WTC11 (cell line): ENCODE results near the gene NDE1. TPM values are rescaled to one million over a fixed set of nuclear protein-coding genes. Genes with fewer than 3 reads are reported as not detected.

Source experiments
- ATAC-seq: fragments of 200-7000 bp; cut with Tn5 transposase; 2 replicates; pipeline ENCODE4 v1.10.0; 2021; ENCODE audit warnings: mild to moderate bottlenecking, moderate library complexity
- CTCF ChIA-PET: fragments of 300-600 bp; sonication (Branson Sonifier 250); formaldehyde crosslinking; loops from one replicate; lab custom pipeline; 2021; ENCODE audit warnings: antibody characterized with exemption; lab: Charles Lee
- POLR2A ChIA-PET: fragments of 350-600 bp; sonication (Branson Sonifier 250); formaldehyde crosslinking; loops from one replicate; lab custom pipeline; 2021; ENCODE audit warnings: antibody characterized with exemption; lab: Charles Lee
- DNase-seq: peaks from one replicate; pipeline ENCODE4 v3.0.0; 2021; ENCODE audit warnings: low spot score
- H3K27ac Mint-ChIP-seq: 2 replicates; pipeline ENCODE4 v1.8.0; 2021; ENCODE audit warnings: mixed read lengths
- H3K27me3 Mint-ChIP-seq: 2 replicates; pipeline ENCODE4 v1.8.0; 2021; ENCODE audit warnings: low read depth, mild to moderate bottlenecking, moderate library complexity, mixed read lengths
- H3K36me3 Mint-ChIP-seq: 2 replicates; pipeline ENCODE4 v1.8.0; 2021; ENCODE audit warnings: mixed read lengths
- H3K4me1 Mint-ChIP-seq: 2 replicates; pipeline ENCODE4 v1.8.0; 2022; ENCODE audit warnings: mixed read lengths
- H3K4me3 Mint-ChIP-seq: 2 replicates; pipeline ENCODE4 v1.8.0; 2021; ENCODE audit warnings: mild to moderate bottlenecking, moderate library complexity, mixed read lengths
- H3K9me3 Mint-ChIP-seq: 2 replicates; pipeline ENCODE4 v1.8.0; 2021; ENCODE audit warnings: mixed read lengths
- ATF1 ChIP-seq: sonication (generic); formaldehyde crosslinking; IDR thresholded peaks from 2 replicates; pipeline ENCODE4 v1.8.1; 2023; ENCODE audit warnings: mild to moderate bottlenecking, moderate library complexity, missing genetic modification reagents
- CBFB ChIP-seq: sonication (generic); formaldehyde crosslinking; IDR thresholded peaks from 2 replicates; pipeline ENCODE4 v1.8.1; 2022; ENCODE audit warnings: mild to moderate bottlenecking, low read depth, missing genetic modification reagents
- GABPB1 ChIP-seq: sonication (generic); formaldehyde crosslinking; IDR thresholded peaks from 2 replicates; pipeline ENCODE4 v1.8.1; 2023; ENCODE audit warnings: mild to moderate bottlenecking, missing genetic modification reagents
- GRHL2 ChIP-seq: fragments of 250-450 bp; sonication (Bioruptor Pico); IDR thresholded peaks from 2 replicates; pipeline ENCODE4 v1.8.0; 2022; ENCODE audit warnings: mild to moderate bottlenecking, moderate library complexity; ENCODE audit not compliant: insufficient replicate concordance, severe bottlenecking
- HMGA2 ChIP-seq: fragments of 250-450 bp; sonication (Bioruptor Pico); IDR thresholded peaks from 2 replicates; pipeline ENCODE4 v1.4.0; 2021; ENCODE audit warnings: mild to moderate bottlenecking, moderate library complexity
- MXD4 ChIP-seq: fragments of 250-450 bp; sonication (Bioruptor Pico); IDR thresholded peaks from 2 replicates; pipeline ENCODE4 v1.8.0; 2021; ENCODE audit warnings: mild to moderate bottlenecking, moderate library complexity, borderline replicate concordance
- NFE2L1 ChIP-seq: sonication (generic); formaldehyde crosslinking; IDR thresholded peaks from 2 replicates; pipeline ENCODE4 v1.8.1; 2023; ENCODE audit warnings: missing genetic modification reagents
- NR2C2 ChIP-seq: sonication (generic); formaldehyde crosslinking; IDR thresholded peaks from 2 replicates; pipeline ENCODE4 v1.8.0; 2022; ENCODE audit warnings: mild to moderate bottlenecking, missing genetic modification reagents
- OVOL2 ChIP-seq: fragments of 250-450 bp; sonication (Bioruptor Pico); IDR thresholded peaks from 2 replicates; pipeline ENCODE4 v1.9.0; 2021; ENCODE audit warnings: mild to moderate bottlenecking, borderline replicate concordance
- SMAD3 ChIP-seq: sonication (generic); formaldehyde crosslinking; IDR thresholded peaks from 2 replicates; pipeline ENCODE4 v1.8.0; 2022; ENCODE audit warnings: missing genetic modification reagents, mild to moderate bottlenecking, borderline replicate concordance
- SMAD4 ChIP-seq: sonication (generic); formaldehyde crosslinking; IDR thresholded peaks from 2 replicates; pipeline ENCODE4 v1.8.0; 2022; ENCODE audit warnings: mild to moderate bottlenecking, missing genetic modification reagents
- TEAD1 ChIP-seq: sonication (generic); formaldehyde crosslinking; IDR thresholded peaks from 2 replicates; pipeline ENCODE4 v1.8.0; 2022; ENCODE audit warnings: mild to moderate bottlenecking, missing genetic modification reagents
- TEAD4 ChIP-seq: sonication (generic); formaldehyde crosslinking; IDR thresholded peaks from 2 replicates; pipeline ENCODE4 v1.8.0; 2022; ENCODE audit warnings: mild to moderate bottlenecking, missing genetic modification reagents
- TP53 ChIP-seq: sonication (generic); formaldehyde crosslinking; IDR thresholded peaks from 2 replicates; pipeline ENCODE4 v1.8.1; 2023; ENCODE audit warnings: mild to moderate bottlenecking, missing genetic modification reagents
- ZNF121 ChIP-seq: sonication (generic); formaldehyde crosslinking; IDR thresholded peaks from 2 replicates; pipeline ENCODE4 v1.8.0; 2023; ENCODE audit warnings: missing genetic modification reagents
- ZNF317 ChIP-seq: sonication (generic); formaldehyde crosslinking; IDR thresholded peaks from 2 replicates; pipeline ENCODE4 v1.8.1; 2023; ENCODE audit warnings: low read depth, mild to moderate bottlenecking, moderate library complexity, missing genetic modification reagents, borderline replicate concordance
- total RNA-seq: library from RNA; stranded (reverse); gene quantifications from 3 replicates; pipeline ENCODE4 v1.2.3, GENCODE V29; 2021
- TF ChIP-seq, protein P1 (sequence below): sonication (generic); formaldehyde crosslinking; IDR thresholded peaks from 2 replicates; pipeline ENCODE4 v1.8.0; 2022; ENCODE audit warnings: mild to moderate bottlenecking, missing genetic modification reagents
- TF ChIP-seq, protein P2 (sequence below): sonication (generic); formaldehyde crosslinking; IDR thresholded peaks from 2 replicates; pipeline ENCODE4 v1.8.0; 2023; ENCODE audit warnings: missing genetic modification reagents
- TF ChIP-seq, protein P3 (sequence below): sonication (generic); formaldehyde crosslinking; IDR thresholded peaks from 2 replicates; pipeline ENCODE4 v1.8.0; 2023; ENCODE audit warnings: mild to moderate bottlenecking, missing genetic modification reagents
- TF ChIP-seq, protein P4 (sequence below): sonication (generic); formaldehyde crosslinking; IDR thresholded peaks from 2 replicates; pipeline ENCODE4 v1.8.0; 2022; ENCODE audit warnings: mild to moderate bottlenecking, missing genetic modification reagents
- TF ChIP-seq, protein P5 (sequence below): sonication (generic); formaldehyde crosslinking; IDR thresholded peaks from 2 replicates; pipeline ENCODE4 v1.8.1; 2023; ENCODE audit warnings: mild to moderate bottlenecking, moderate library complexity, missing genetic modification reagents
- TF ChIP-seq, protein P6 (sequence below): fragments of 250-450 bp; sonication (Bioruptor Pico); IDR thresholded peaks from 2 replicates; pipeline ENCODE4 v1.9.0; 2021; ENCODE audit warnings: mild to moderate bottlenecking, borderline replicate concordance

NDE1 gene
- total RNA-seq, 1 experiment from 2014 or later: 39.4 TPM

DNA sequence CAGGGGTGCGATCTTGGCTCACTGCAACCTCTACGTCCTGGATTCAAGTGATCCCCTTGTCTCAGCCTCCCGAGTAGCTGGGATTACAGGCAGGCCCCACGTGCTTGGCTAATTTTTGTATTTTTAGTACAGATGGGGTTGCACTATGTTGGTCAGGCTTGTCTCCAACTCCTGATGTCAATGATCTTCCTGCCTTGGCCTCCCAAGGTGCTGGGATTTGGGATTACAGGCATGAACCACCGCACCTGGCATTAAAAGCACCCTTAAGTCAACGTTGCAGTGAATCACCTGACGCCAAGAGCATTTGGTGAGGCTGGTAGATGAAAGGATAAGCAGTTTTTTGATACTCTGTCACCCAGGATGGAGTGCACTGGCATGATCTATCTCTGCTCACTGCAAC, 59.0 kb downstream of the NDE1 start:
- ChIA-PET POLR2A (interaction anchor here (1.2 kb wide), 1 partner anchor 8 kb away, joined by 3 read pairs; no protein-coding TSS in a partner anchor), CTCF (no interaction called here)
- Mint-ChIP-seq H3K27ac (no peak overlapping the region), H3K9me3 (no peaks in the 10 kb centered on the region), H3K36me3 (no peaks in the 10 kb centered on the region), H3K4me1 (no peaks in the 10 kb centered on the region), H3K27me3 (no peaks in the 10 kb centered on the region), H3K4me3 (no peak overlapping the region)
- no peak for ATAC-seq
- DNase-seq: no peak
- no peak for TF ChIP-seq MXD4 (CRISPR knock-in tag)
- TF ChIP-seq TEAD4 (CRISPR knock-in tag): no peak
- no peak for TF ChIP-seq SMAD4 (CRISPR knock-in tag)
- TF ChIP-seq, protein P1, sequence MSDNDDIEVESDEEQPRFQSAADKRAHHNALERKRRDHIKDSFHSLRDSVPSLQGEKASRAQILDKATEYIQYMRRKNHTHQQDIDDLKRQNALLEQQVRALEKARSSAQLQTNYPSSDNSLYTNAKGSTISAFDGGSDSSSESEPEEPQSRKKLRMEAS: no peak
- no peak for TF ChIP-seq ZNF121 (CRISPR knock-in tag)
- TF ChIP-seq, all 79 proteins: peak for 0

DNA sequence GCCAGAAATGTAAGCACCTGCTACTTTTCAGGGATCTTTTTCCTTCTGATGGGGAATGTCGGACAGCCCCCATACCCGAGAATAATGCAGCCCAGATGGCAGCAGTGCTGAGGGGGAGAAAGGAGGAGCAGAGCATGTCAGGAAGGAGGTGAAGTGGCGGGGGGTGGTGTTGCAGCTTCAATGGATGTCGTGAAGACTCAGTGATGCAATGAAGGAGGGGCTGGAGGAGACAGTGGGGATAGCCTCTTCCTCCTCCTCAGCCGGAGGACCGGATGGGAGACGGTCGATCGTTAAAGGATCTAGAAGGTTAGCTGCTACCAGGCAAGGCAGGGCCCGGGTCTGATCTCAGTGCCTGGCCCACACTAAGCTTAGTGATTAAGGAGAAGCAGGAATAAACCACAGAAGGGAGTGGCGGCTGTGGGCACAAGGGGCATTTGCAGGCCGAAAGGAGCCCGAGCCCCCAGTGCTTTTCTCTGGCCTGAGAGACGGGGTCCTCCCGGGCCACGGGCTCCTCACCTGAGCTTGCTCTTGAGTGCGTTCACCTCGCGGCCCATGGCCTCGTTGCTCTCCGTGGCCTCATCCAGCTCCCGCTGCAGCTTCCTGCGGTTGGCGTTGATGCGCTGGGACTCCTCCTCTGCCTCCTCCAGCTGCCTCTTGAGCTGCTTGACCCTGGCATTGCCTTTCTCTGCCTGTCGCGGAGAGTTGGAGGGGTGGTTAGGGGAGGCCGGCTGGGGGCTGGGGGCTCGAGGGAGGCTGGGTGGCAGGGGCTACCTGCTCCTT, 64.5 kb downstream of the NDE1 start:
- no peaks in the 10 kb centered on the region for H3K27me3 Mint-ChIP-seq
- 0 out of 2 replicates have a peak, but pooled peaks cover 3% of the 10 kb centered on the region for H3K4me1 Mint-ChIP-seq
- ChIA-PET POLR2A (no interaction called here), CTCF (interaction anchor here (0.8 to 1.1 kb wide), 2 partner anchors 13 to 32 kb away, joined by 3 read pairs; no protein-coding TSS in a partner anchor)
- no peak overlapping the region for H3K27ac Mint-ChIP-seq
- DNase-seq: no peak
- TF ChIP-seq HMGA2 (CRISPR knock-in tag): no peak
- no peak for TF ChIP-seq CBFB
- TF ChIP-seq TP53: no peak
- TF ChIP-seq, protein P2, sequence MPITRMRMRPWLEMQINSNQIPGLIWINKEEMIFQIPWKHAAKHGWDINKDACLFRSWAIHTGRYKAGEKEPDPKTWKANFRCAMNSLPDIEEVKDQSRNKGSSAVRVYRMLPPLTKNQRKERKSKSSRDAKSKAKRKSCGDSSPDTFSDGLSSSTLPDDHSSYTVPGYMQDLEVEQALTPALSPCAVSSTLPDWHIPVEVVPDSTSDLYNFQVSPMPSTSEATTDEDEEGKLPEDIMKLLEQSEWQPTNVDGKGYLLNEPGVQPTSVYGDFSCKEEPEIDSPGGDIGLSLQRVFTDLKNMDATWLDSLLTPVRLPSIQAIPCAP (CRISPR knock-in tag): no peak
- TF ChIP-seq, protein P3, sequence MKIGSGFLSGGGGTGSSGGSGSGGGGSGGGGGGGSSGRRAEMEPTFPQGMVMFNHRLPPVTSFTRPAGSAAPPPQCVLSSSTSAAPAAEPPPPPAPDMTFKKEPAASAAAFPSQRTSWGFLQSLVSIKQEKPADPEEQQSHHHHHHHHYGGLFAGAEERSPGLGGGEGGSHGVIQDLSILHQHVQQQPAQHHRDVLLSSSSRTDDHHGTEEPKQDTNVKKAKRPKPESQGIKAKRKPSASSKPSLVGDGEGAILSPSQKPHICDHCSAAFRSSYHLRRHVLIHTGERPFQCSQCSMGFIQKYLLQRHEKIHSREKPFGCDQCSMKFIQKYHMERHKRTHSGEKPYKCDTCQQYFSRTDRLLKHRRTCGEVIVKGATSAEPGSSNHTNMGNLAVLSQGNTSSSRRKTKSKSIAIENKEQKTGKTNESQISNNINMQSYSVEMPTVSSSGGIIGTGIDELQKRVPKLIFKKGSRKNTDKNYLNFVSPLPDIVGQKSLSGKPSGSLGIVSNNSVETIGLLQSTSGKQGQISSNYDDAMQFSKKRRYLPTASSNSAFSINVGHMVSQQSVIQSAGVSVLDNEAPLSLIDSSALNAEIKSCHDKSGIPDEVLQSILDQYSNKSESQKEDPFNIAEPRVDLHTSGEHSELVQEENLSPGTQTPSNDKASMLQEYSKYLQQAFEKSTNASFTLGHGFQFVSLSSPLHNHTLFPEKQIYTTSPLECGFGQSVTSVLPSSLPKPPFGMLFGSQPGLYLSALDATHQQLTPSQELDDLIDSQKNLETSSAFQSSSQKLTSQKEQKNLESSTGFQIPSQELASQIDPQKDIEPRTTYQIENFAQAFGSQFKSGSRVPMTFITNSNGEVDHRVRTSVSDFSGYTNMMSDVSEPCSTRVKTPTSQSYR (CRISPR knock-in tag): no peak
- TF ChIP-seq SMAD3 (CRISPR knock-in tag): no peak
- TF ChIP-seq ZNF121 (CRISPR knock-in tag): no peak
- no peak for TF ChIP-seq NR2C2 (CRISPR knock-in tag)
- TF ChIP-seq ATF1 (CRISPR knock-in tag): no peak
- TF ChIP-seq ZNF317: no peak
- no peak for TF ChIP-seq GRHL2
- TF ChIP-seq, protein P4, sequence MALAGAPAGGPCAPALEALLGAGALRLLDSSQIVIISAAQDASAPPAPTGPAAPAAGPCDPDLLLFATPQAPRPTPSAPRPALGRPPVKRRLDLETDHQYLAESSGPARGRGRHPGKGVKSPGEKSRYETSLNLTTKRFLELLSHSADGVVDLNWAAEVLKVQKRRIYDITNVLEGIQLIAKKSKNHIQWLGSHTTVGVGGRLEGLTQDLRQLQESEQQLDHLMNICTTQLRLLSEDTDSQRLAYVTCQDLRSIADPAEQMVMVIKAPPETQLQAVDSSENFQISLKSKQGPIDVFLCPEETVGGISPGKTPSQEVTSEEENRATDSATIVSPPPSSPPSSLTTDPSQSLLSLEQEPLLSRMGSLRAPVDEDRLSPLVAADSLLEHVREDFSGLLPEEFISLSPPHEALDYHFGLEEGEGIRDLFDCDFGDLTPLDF (CRISPR knock-in tag): no peak
- no peak for TF ChIP-seq OVOL2
- no peak for TF ChIP-seq GABPB1 (CRISPR knock-in tag)
- no peak for TF ChIP-seq TEAD1 (CRISPR knock-in tag)
- TF ChIP-seq, protein P5, sequence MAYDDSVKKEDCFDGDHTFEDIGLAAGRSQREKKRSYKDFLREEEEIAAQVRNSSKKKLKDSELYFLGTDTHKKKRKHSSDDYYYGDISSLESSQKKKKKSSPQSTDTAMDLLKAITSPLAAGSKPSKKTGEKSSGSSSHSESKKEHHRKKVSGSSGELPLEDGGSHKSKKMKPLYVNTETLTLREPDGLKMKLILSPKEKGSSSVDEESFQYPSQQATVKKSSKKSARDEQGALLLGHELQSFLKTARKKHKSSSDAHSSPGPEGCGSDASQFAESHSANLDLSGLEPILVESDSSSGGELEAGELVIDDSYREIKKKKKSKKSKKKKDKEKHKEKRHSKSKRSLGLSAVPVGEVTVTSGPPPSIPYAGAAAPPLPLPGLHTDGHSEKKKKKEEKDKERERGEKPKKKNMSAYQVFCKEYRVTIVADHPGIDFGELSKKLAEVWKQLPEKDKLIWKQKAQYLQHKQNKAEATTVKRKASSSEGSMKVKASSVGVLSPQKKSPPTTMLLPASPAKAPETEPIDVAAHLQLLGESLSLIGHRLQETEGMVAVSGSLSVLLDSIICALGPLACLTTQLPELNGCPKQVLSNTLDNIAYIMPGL (CRISPR knock-in tag): no peak
- no peak for TF ChIP-seq NFE2L1 (CRISPR knock-in tag)
- TF ChIP-seq, protein P6, sequence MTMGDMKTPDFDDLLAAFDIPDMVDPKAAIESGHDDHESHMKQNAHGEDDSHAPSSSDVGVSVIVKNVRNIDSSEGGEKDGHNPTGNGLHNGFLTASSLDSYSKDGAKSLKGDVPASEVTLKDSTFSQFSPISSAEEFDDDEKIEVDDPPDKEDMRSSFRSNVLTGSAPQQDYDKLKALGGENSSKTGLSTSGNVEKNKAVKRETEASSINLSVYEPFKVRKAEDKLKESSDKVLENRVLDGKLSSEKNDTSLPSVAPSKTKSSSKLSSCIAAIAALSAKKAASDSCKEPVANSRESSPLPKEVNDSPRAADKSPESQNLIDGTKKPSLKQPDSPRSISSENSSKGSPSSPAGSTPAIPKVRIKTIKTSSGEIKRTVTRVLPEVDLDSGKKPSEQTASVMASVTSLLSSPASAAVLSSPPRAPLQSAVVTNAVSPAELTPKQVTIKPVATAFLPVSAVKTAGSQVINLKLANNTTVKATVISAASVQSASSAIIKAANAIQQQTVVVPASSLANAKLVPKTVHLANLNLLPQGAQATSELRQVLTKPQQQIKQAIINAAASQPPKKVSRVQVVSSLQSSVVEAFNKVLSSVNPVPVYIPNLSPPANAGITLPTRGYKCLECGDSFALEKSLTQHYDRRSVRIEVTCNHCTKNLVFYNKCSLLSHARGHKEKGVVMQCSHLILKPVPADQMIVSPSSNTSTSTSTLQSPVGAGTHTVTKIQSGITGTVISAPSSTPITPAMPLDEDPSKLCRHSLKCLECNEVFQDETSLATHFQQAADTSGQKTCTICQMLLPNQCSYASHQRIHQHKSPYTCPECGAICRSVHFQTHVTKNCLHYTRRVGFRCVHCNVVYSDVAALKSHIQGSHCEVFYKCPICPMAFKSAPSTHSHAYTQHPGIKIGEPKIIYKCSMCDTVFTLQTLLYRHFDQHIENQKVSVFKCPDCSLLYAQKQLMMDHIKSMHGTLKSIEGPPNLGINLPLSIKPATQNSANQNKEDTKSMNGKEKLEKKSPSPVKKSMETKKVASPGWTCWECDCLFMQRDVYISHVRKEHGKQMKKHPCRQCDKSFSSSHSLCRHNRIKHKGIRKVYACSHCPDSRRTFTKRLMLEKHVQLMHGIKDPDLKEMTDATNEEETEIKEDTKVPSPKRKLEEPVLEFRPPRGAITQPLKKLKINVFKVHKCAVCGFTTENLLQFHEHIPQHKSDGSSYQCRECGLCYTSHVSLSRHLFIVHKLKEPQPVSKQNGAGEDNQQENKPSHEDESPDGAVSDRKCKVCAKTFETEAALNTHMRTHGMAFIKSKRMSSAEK (CRISPR knock-in tag): no peak
- peak; percentile 28; the same call in 1 of the 2 replicates for ATAC-seq
- no peaks in the 10 kb centered on the region for H3K36me3 Mint-ChIP-seq
- no peak overlapping the region for H3K4me3 Mint-ChIP-seq
- H3K9me3 Mint-ChIP-seq: no peaks in the 10 kb centered on the region
